Sigmoid colon (tissue), 4 donors: ENCODE data around the gene MLXIP.

ENCODE experiments used
- EP300 ChIP-seq, 4 donors: sonication (generic); formaldehyde crosslinking; IDR thresholded peaks; one replicate each; pipeline ENCODE4 v1.6.1; 2017; ENCODE audit warnings: antibody characterized with exemption in 4 of 4
- POLR2A ChIP-seq, 2 donors: fragments of 450-650 bp; IDR thresholded peaks; one replicate each; pipeline ENCODE4 v1.6.1; 2016; ENCODE audit warnings: antibody characterized with exemption in 2 of 2, mild to moderate bottlenecking in 2 of 2, moderate library complexity in 2 of 2
- POLR2AphosphoS5 ChIP-seq, 4 donors: sonication (generic); formaldehyde crosslinking; IDR thresholded peaks; one replicate each; pipeline ENCODE4 v1.6.1; 2017; ENCODE audit warnings: antibody characterized with exemption in 4 of 4
- TF ChIP-seq, protein P1 (sequence below), 4 experiments: fragments of 450-650 bp in 3 of 4; fragments of 200-600 bp in 1 of 4; IDR thresholded peaks; one replicate each; pipeline ENCODE4 v1.5.1; 2016 to 2019; ENCODE audit warnings: antibody characterized with exemption in 4 of 4, mild to moderate bottlenecking in 3 of 4, moderate library complexity in 2 of 4

DNA sequence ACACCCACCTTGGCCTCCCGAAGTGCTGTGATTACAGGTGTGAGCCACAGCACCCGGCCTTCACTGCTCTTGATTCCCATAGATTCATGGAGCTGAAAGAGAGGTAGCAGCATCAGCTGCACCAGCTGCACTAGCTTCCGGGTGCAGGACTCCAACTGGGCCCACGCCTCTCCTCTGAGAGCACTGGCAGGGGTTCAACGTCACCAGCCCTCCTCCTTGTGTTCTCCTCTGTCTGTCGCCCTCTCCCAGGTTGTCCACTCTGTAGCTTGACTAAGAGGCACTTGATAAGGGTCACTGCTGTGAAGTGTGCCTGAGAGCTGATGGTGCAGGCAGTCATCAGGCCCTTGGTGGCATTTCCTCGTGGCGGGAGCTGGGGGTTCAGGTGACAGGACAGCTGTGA lies 28.3 kb downstream of the MLXIP start:
- TF ChIP-seq POLR2A (IDR thresholded peaks at IDR 0.05) = no peak
- TF ChIP-seq, protein P1, sequence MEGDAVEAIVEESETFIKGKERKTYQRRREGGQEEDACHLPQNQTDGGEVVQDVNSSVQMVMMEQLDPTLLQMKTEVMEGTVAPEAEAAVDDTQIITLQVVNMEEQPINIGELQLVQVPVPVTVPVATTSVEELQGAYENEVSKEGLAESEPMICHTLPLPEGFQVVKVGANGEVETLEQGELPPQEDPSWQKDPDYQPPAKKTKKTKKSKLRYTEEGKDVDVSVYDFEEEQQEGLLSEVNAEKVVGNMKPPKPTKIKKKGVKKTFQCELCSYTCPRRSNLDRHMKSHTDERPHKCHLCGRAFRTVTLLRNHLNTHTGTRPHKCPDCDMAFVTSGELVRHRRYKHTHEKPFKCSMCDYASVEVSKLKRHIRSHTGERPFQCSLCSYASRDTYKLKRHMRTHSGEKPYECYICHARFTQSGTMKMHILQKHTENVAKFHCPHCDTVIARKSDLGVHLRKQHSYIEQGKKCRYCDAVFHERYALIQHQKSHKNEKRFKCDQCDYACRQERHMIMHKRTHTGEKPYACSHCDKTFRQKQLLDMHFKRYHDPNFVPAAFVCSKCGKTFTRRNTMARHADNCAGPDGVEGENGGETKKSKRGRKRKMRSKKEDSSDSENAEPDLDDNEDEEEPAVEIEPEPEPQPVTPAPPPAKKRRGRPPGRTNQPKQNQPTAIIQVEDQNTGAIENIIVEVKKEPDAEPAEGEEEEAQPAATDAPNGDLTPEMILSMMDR (IDR thresholded peaks at IDR 0.05) = no peak
- TF ChIP-seq POLR2AphosphoS5 (IDR thresholded peaks at IDR 0.05) = no peak
- TF ChIP-seq EP300 (IDR thresholded peaks at IDR 0.05) = no peak
